Fibroblast of lung (primary cell): ENCODE results near the gene GAB2. TPM values are rescaled to one million over a fixed set of nuclear protein-coding genes. Genes with fewer than 3 reads are reported as not detected.

Experiments used
- DNase-seq, 2 donors: peaks; one replicate each; pipeline versions ENCODE4 v3.0.0 to v3.0.0-alpha.2; 2010; ENCODE audit warnings: low read depth in 2 of 2
- H2AFZ ChIP-seq: 2 replicates; pipeline ENCODE4 v1.5.1; 2012; ENCODE audit warnings: low read length, control low read depth, inconsistent platforms
- H3K27ac ChIP-seq: 2 replicates; pipeline ENCODE4 v1.5.1; 2011; ENCODE audit warnings: low read length, control low read depth; ENCODE audit not compliant: insufficient read depth
- H3K27me3 ChIP-seq: 2 replicates; pipeline ENCODE4 v1.5.1; 2011; ENCODE audit warnings: mild to moderate bottlenecking, low read length; ENCODE audit not compliant: control insufficient read depth, insufficient read depth
- H3K36me3 ChIP-seq: 2 replicates; pipeline ENCODE4 v1.5.1; 2011; ENCODE audit warnings: low read length; ENCODE audit not compliant: control insufficient read depth, insufficient read depth
- H3K4me1 ChIP-seq: 2 replicates; pipeline ENCODE4 v1.5.1; 2011; ENCODE audit warnings: low read length; ENCODE audit not compliant: control insufficient read depth, insufficient read depth; ENCODE audit errors: extremely low read depth
- H3K4me2 ChIP-seq: 2 replicates; pipeline ENCODE4 v1.5.1; 2011; ENCODE audit warnings: low read length, control low read depth; ENCODE audit not compliant: insufficient read depth; ENCODE audit errors: extremely low read depth
- H3K4me3 ChIP-seq, 4 experiments: fragments of 200-600 bp in 1 of 4; sonication (generic) in 1 of 4; replicated peaks in 1 of 4; 2 replicates each; pipeline ENCODE4 v1.5.1; 2011 to 2016; ENCODE audit warnings: low read length in 4 of 4, low read depth in 3 of 4, mild to moderate bottlenecking in 3 of 4, control low read depth in 2 of 4, inconsistent platforms in 1 of 4, mixed read lengths in 1 of 4; ENCODE audit not compliant: insufficient read depth in 1 of 4; ENCODE audit errors: control extremely low read depth in 1 of 4
- H3K79me2 ChIP-seq: 2 replicates; pipeline ENCODE4 v1.5.1; 2012; ENCODE audit warnings: mild to moderate bottlenecking, low read length, inconsistent platforms; ENCODE audit not compliant: control insufficient read depth, insufficient read depth
- H3K9ac ChIP-seq: 2 replicates; pipeline ENCODE4 v1.5.1; 2011; ENCODE audit warnings: mild to moderate bottlenecking, low read length, control low read depth; ENCODE audit not compliant: insufficient read depth
- H3K9me3 ChIP-seq: 2 replicates; pipeline ENCODE4 v1.5.1; 2012; ENCODE audit warnings: low read depth, low read length; ENCODE audit not compliant: control insufficient read depth, insufficient read depth
- H4K20me1 ChIP-seq: 2 replicates; pipeline ENCODE4 v1.5.1; 2011; ENCODE audit warnings: low read length; ENCODE audit not compliant: control insufficient read depth, insufficient read depth; ENCODE audit errors: extremely low read depth
- CTCF ChIP-seq, 2 donors: IDR thresholded peaks in 1 of 2; conservative IDR thresholded peaks in 1 of 2; 1 replicate in 1 of 2; 2 replicates in 1 of 2; pipeline ENCODE4 v1.5.1; 2011 to 2012; ENCODE audit warnings: low read length in 2 of 2, control low read depth in 1 of 2, inconsistent platforms in 1 of 2, low read depth in 1 of 2, mild to moderate bottlenecking in 1 of 2
- EZH2 ChIP-seq: IDR thresholded peaks from 2 replicates; pipeline ENCODE4 v1.5.1; 2012; ENCODE audit warnings: low read length, control low read depth, mild to moderate bottlenecking; ENCODE audit errors: missing control alignments
- polyA plus RNA-seq, 2 donors: library from polyadenylated mRNA; depleted of rRNA in 1 of 2; stranded (reverse) in 1 of 2; unstranded in 1 of 2; fragments of >200 nt; gene quantifications; 2 replicates each; pipeline ENCODE4 v1.2.1, GENCODE V29; 2011 to 2012; ENCODE audit warnings: missing spikeins in 1 of 2
- total RNA-seq: library from RNA; depleted of rRNA; stranded (reverse); fragments of >200 nt; gene quantifications from 2 replicates; pipeline ENCODE4 v1.2.1, GENCODE V29; 2014

GAB2 gene
- total and polyA plus RNA-seq, 2 donors (not counting 1 experiment from before 2014, with no cell fraction given) = 7.1 to 14.0 TPM

- DNase-seq = no peak
- Histone ChIP-seq H3K9ac (no peak overlapping the region), H3K4me3 (no peak overlapping the region), H3K27ac (no peak overlapping the region), H2AFZ (no peak overlapping the region), H4K20me1 (no peaks in the 10 kb centered on the region), H3K9me3 (no peaks in the 10 kb centered on the region), H3K4me2 (no peak overlapping the region), H3K79me2 (peaks cover 20% of the 10 kb centered on the region), H3K36me3 (peaks cover 11% of the 10 kb centered on the region), H3K27me3 (no peaks in the 10 kb centered on the region), H3K4me1 (peaks cover 12% of the 10 kb centered on the region)
- TF ChIP-seq EZH2 (no peak), CTCF (conservative IDR thresholded peaks at IDR 0.05 in 1 of 2, IDR thresholded peaks at IDR 0.05 in 1 of 2; ENCODE audit: low read depth in 1 of 2, low read length in 2 of 2) (no peak)
These were observed 223.1 kb downstream of the GAB2 start for GRCh38 chr11:78194490-78194889.

GRCh38 chr11:78193806-78194205 is 223.8 kb downstream of the GAB2 start:
- H2AFZ ChIP-seq = no peak overlapping the region
- peaks cover 12% of the 10 kb centered on the region for H3K4me1 ChIP-seq
- TF ChIP-seq EZH2 (no peak), CTCF (conservative IDR thresholded peaks at IDR 0.05 in 1 of 2, IDR thresholded peaks at IDR 0.05 in 1 of 2; ENCODE audit: low read depth in 1 of 2, low read length in 2 of 2) (no peak)
- H3K27ac ChIP-seq = no peak overlapping the region
- H3K79me2 ChIP-seq = peaks cover 24% of the 10 kb centered on the region
- no peak for DNase-seq
- no peaks in the 10 kb centered on the region for H3K9me3 ChIP-seq
- H3K36me3 ChIP-seq = peaks cover 8% of the 10 kb centered on the region
- no peaks in the 10 kb centered on the region for H4K20me1 ChIP-seq
- no peaks in the 10 kb centered on the region for H3K27me3 ChIP-seq
- no peak overlapping the region for H3K4me2 ChIP-seq
- no peak overlapping the region for H3K4me3 ChIP-seq
- H3K9ac ChIP-seq = no peak overlapping the region

GRCh38 chr11:78192911-78193351 is 224.7 kb downstream of the GAB2 start:
- Histone ChIP-seq H3K79me2 (peaks cover 25% of the 10 kb centered on the region), H3K27ac (peak overlapping the region; percentile 37), H3K9ac (no peak overlapping the region), H3K4me3 (no peak overlapping the region), H2AFZ (no peak overlapping the region), H4K20me1 (no peaks in the 10 kb centered on the region), H3K4me1 (peaks cover 12% of the 10 kb centered on the region), H3K9me3 (no peaks in the 10 kb centered on the region), H3K27me3 (no peaks in the 10 kb centered on the region), H3K36me3 (peaks cover 2% of the 10 kb centered on the region), H3K4me2 (peak overlapping the region; percentile 1)
- no peak for DNase-seq
- TF ChIP-seq EZH2 (no peak), CTCF (conservative IDR thresholded peaks at IDR 0.05 in 1 of 2, IDR thresholded peaks at IDR 0.05 in 1 of 2; ENCODE audit: low read depth in 1 of 2, low read length in 2 of 2) (no peak)
